Fibroblast of villous mesenchyme (primary cell): ENCODE measurements around the gene LEKR1. TPM values are rescaled to one million over a fixed set of nuclear protein-coding genes. Genes with fewer than 3 reads are reported as not detected.

Source experiments
- DNase-seq: peaks from one replicate; pipeline ENCODE4 v3.0.0-alpha.2; 2010; ENCODE audit warnings: low read depth
- H3K4me3 ChIP-seq: 2 replicates; pipeline ENCODE4 v1.5.1; 2011; ENCODE audit warnings: low read depth, mild to moderate bottlenecking, low read length
- CTCF ChIP-seq: IDR thresholded peaks from 2 replicates; pipeline ENCODE4 v1.5.1; 2012; ENCODE audit warnings: low read depth, mild to moderate bottlenecking, low read length; ENCODE audit not compliant: insufficient read depth
- total RNA-seq: library from RNA; depleted of rRNA; stranded (reverse); fragments of >200 nt; gene quantifications from 2 replicates; pipeline ENCODE4 v1.2.3, GENCODE V29; 2012

LEKR1 gene
- total RNA-seq, 1 donor = 0.86 TPM

DNA sequence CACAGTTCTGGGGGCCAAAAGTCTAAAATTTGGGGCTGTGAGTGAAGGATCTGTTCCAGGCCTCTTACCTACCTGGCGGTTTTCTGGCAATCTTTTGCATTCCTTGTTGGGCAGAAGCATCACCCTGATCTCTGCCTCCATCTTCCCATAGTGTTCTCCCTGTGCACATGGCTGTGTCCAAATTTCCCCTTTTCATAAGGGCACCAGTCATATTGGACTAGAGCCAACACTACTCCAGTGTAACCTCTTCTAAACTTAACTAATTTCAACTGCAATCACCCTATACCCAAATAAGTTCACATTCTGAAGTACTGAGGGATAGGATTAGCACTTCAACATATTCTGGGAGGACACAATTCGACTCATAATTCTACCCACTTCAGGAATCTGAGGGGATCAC, 248.8 kb downstream of the LEKR1 start:
- DNase-seq = no peak
- H3K4me3 ChIP-seq = no peak overlapping the region
- no peak for TF ChIP-seq CTCF

GRCh38 chr3:157075693-157076420, 249.7 kb downstream of the LEKR1 start:
- TF ChIP-seq CTCF = no peak
- H3K4me3 ChIP-seq = no peak overlapping the region
- no peak for DNase-seq

- H3K4me3 ChIP-seq = no peak overlapping the region
- peak; percentile 43 for TF ChIP-seq CTCF
- peak; percentile 68 for DNase-seq
These were observed 251.4 kb downstream of the LEKR1 start for GRCh38 chr3:157077565-157077991.

DNA sequence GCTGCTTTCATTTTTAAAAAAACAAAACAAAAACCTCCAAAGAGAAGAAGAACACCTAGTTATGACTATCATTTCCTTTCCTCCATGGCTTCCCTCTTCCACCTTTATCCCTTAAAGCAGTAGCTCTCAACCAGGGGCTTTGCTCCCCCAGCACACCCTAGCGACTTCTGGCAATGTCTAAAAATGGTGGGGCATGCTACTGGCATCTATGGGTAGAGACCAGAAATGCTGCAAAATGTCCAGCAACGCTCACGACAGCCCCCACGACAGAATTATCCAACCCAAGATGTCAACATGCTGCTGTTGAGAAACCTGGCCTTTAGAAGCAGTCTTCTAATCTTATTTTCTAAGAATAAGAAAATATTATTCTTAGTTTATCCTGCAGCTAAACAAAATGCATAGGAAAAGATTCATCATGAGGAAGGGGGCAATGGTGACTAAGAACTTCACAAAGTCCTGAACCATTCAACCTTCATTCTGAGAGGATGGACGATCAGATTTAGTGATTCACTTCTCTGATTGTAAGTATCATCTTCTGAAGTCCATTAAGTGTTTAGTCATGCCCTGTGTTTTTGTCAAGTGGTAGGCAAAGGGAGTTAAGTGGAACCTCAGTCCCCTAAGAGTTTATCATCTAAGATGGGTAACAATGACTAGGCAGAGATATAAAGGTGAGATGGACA, 252.1 kb downstream of the LEKR1 start:
- TF ChIP-seq CTCF = no peak
- no peak for DNase-seq
- H3K4me3 ChIP-seq = no peak overlapping the region

DNA sequence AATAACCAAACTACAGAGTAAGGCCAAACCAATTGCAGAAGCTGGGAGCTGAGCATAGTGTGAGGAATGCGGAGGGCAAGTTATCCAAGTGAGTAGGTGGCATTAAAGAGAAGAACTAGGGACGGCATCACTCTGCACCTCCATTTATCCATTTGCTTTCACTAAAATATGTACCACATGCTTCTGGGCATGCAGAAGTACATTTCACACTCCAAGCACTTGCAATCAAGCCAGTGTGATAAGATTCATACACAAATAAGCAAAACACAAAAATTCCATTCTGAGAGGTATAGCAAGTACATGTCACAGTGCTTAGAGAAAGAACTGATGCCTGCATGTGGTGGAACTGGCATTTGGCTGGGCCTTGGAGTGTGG, 252.6 kb downstream of the LEKR1 start:
- no peak for TF ChIP-seq CTCF
- H3K4me3 ChIP-seq = no peak overlapping the region
- no peak for DNase-seq

- no peak for DNase-seq
- no peak overlapping the region for H3K4me3 ChIP-seq
- no peak for TF ChIP-seq CTCF
These were observed 253.7 kb downstream of the LEKR1 start for GRCh38 chr3:157079676-157080369.
